CD8-positive, alpha-beta memory T cell (primary cell): ENCODE results near the gene PRRC2B. TPM values are rescaled to one million over a fixed set of nuclear protein-coding genes. Genes with fewer than 3 reads are reported as not detected.
"Not testable (repeated sequence)": the region's sequence is repeated elsewhere in the genome, so short reads cannot be mapped to it uniquely, and the experiment has no call there.

Source experiments
- CTCF ChIA-PET: fragments of 350-600 bp; sonication (Branson Sonifier 250); formaldehyde crosslinking; loops from one replicate; lab custom pipeline; 2021; ENCODE audit warnings: antibody characterized with exemption; lab: Charles Lee
- POLR2A ChIA-PET: fragments of 350-600 bp; sonication (Branson Sonifier 250); formaldehyde crosslinking; loops from one replicate; lab custom pipeline; 2021; ENCODE audit warnings: antibody characterized with exemption; lab: Charles Lee
- DNase-seq, 5 donors: peaks; one replicate each; pipeline versions ENCODE4 v3.0.0 to v3.0.0-alpha.2; 2020 to 2022; ENCODE audit warnings: mixed read lengths in 1 of 5
- H3K27ac ChIP-seq: one replicate; pipeline ENCODE4 v1.7.0; 2013; ENCODE audit warnings: low read depth, mild to moderate bottlenecking, low read length, moderate library complexity
- H3K27me3 ChIP-seq: 2 replicates; pipeline ENCODE4 v1.7.0; 2013; ENCODE audit warnings: low read length, mild to moderate bottlenecking; ENCODE audit not compliant: insufficient read depth, poor library complexity, severe bottlenecking
- H3K36me3 ChIP-seq: 2 replicates; pipeline ENCODE4 v1.7.0; 2013; ENCODE audit warnings: mild to moderate bottlenecking, low read length, moderate library complexity; ENCODE audit not compliant: insufficient read depth
- H3K4me1 ChIP-seq: 2 replicates; pipeline ENCODE4 v1.7.0; 2013; ENCODE audit warnings: mild to moderate bottlenecking, low read length, moderate library complexity; ENCODE audit not compliant: insufficient read depth
- H3K4me3 ChIP-seq: 2 replicates; pipeline ENCODE4 v1.7.0; 2013; ENCODE audit warnings: mild to moderate bottlenecking, low read length
- H3K9me3 ChIP-seq: 2 replicates; pipeline ENCODE4 v1.7.0; 2013; ENCODE audit warnings: mild to moderate bottlenecking, low read length
- H3K27ac Mint-ChIP-seq, 8 donors: one replicate each; pipeline ENCODE4 v1.8.0; 2020 to 2021; ENCODE audit warnings: mixed read lengths in 8 of 8, mild to moderate bottlenecking in 6 of 8, inconsistent platforms in 3 of 8, moderate library complexity in 3 of 8
- H3K27me3 Mint-ChIP-seq, 2 donors: one replicate each; pipeline ENCODE4 v1.8.0; 2020 to 2021; ENCODE audit warnings: mixed read lengths in 2 of 2, mild to moderate bottlenecking in 1 of 2, moderate library complexity in 1 of 2
- H3K36me3 Mint-ChIP-seq, 3 donors: one replicate each; pipeline ENCODE4 v1.8.0; 2020 to 2021; ENCODE audit warnings: mixed read lengths in 3 of 3, inconsistent platforms in 1 of 3, mild to moderate bottlenecking in 1 of 3
- H3K4me1 Mint-ChIP-seq, 3 donors: one replicate each; pipeline ENCODE4 v1.8.0; 2020 to 2021; ENCODE audit warnings: mixed read lengths in 3 of 3, inconsistent platforms in 1 of 3, mild to moderate bottlenecking in 1 of 3
- H3K4me3 Mint-ChIP-seq, 7 donors: one replicate each; pipeline ENCODE4 v1.8.0; 2020 to 2021; ENCODE audit warnings: mixed read lengths in 7 of 7, mild to moderate bottlenecking in 6 of 7, moderate library complexity in 4 of 7, inconsistent platforms in 2 of 7
- H3K9me3 Mint-ChIP-seq, 5 donors: one replicate each; pipeline ENCODE4 v1.8.0; 2020 to 2022; ENCODE audit warnings: mixed read lengths in 5 of 5, mild to moderate bottlenecking in 3 of 5, moderate library complexity in 2 of 5, inconsistent platforms in 1 of 5
- polyA plus RNA-seq: library from polyadenylated mRNA; unstranded; fragments of 300-500 nt; fragmentation: Illumina TruSeq; gene quantifications from one replicate; pipeline ENCODE4 v1.2.3, GENCODE V29; 2021
- total RNA-seq, 2 experiments: library from RNA; stranded (reverse); gene quantifications; one replicate each; pipeline ENCODE4 v1.2.3, GENCODE V29; 2021

The PRRC2B gene
- total and polyA plus RNA-seq, 3 experiments from 2014 or later, result 42.1 to 146 (median 146) TPM

DNA sequence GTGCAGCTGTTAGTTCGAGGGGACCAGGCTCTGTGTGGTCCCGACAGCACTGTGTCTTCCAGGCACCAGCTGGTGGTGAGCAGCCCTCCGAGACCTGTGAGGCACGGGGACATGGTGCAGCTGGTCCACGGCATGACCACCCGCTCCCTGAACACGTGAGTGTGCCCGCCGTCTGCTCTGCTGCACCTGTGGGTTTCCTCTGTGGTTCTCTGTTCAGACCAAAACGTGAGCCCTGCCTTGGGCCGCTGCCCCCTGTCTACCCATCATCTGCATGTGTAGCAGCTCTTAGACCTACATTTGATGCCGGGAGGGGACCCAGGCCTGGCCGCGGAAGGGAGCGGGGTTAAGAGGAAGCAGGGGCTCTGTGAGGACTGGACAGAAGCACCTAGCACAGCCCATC lies 119.3 kb downstream of the PRRC2B start:
- peak overlapping the region in 2 of 8 donors; percentile 57 to 74 for H3K27ac Mint-ChIP-seq
- H3K4me3 ChIP-seq, result no peak overlapping the region
- no peaks in the 10 kb centered on the region for H3K9me3 ChIP-seq
- H3K27me3 Mint-ChIP-seq, result no peaks in the 10 kb centered on the region
- POLR2A ChIA-PET, result no interaction called here
- peak overlapping the region in 1 of 7 donors; percentile 18 for H3K4me3 Mint-ChIP-seq
- H3K4me1 ChIP-seq, result no peaks in the 10 kb centered on the region
- no peaks in the 10 kb centered on the region for H3K4me1 Mint-ChIP-seq
- CTCF ChIA-PET, result interaction anchor here (0.7 kb wide), 1 partner anchor 331 kb away, joined by 3 read pairs; no protein-coding TSS in a partner anchor
- no peak for DNase-seq
- no peaks in the 10 kb centered on the region for H3K27me3 ChIP-seq
- H3K9me3 Mint-ChIP-seq, result no peaks in the 10 kb centered on the region
- H3K36me3 Mint-ChIP-seq, result peaks cover 4 to 47% (median 9%) of the 10 kb centered on the region in 3 donors
- no peak overlapping the region for H3K27ac ChIP-seq
- H3K36me3 ChIP-seq, result peaks cover 40% of the 10 kb centered on the region

DNA sequence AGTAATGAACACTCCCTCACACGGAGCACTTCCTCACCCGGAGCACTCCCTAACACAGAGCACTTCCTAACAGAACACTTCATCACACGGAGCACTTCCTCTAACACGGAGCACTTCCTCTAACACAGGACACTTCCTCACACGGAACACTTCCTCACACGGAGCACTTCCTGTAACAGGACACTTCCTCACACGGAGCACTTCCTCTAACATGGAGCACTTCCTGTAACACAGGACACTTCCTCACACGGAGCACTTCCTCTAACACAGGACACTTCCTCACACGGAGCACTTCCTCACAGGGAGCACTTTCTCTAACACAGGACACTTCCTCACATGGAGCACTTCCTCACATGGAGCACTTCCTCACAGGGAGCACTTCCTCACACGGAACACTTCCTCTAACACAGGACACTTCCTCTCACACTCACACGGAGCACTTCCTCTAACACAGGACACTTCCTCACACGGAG lies 121.7 kb downstream of the PRRC2B start:
- peaks cover 4 to 52% (median 16%) of the 10 kb centered on the region in 3 donors for H3K36me3 Mint-ChIP-seq
- POLR2A ChIA-PET, result not testable (repeated sequence)

DNA sequence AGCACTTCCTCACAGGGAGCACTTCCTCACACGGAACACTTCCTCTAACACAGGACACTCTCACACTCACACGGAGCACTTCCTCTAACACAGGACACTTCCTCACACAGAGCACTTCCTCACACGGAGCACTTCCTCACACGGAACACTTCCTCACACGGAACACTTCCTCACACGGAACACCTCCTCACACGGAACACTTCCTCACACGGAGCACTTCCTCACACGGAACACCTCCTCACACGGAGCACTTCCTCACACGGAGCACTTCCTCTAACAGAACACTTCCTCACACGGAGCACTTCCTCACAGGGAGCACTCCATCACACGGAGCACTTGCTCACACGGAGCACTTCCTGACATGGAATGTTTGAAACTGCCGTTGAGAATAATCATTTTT lies 122.2 kb downstream of the PRRC2B start:
- Mint-ChIP-seq H3K4me1 (no peaks in the 10 kb centered on the region), H3K9me3 (no peaks in the 10 kb centered on the region), H3K4me3 (no peak overlapping the region), H3K36me3 (peaks cover 0 to 52% (median 13%) of the 10 kb centered on the region in 3 donors), H3K27ac (no peak overlapping the region), H3K27me3 (no peaks in the 10 kb centered on the region)
- ChIA-PET POLR2A (no interaction called here), CTCF (no interaction called here)
- Histone ChIP-seq H3K9me3 (no peaks in the 10 kb centered on the region), H3K4me3 (no peak overlapping the region), H3K36me3 (peaks cover 55% of the 10 kb centered on the region), H3K27me3 (no peaks in the 10 kb centered on the region), H3K27ac (no peak overlapping the region), H3K4me1 (no peaks in the 10 kb centered on the region)
- DNase-seq, result no peak

More for the DNA sequence above, 121.7 kb downstream of the PRRC2B start:
- H3K27ac Mint-ChIP-seq, DNase-seq, H3K4me3 ChIP-seq, H3K27ac ChIP-seq, H3K4me1 ChIP-seq, CTCF ChIA-PET, H3K27me3 ChIP-seq, H3K9me3 Mint-ChIP-seq, H3K4me3 Mint-ChIP-seq, H3K27me3 Mint-ChIP-seq, H3K9me3 ChIP-seq, H3K4me1 Mint-ChIP-seq: not testable (repeated sequence)
- peaks cover 53% of the 10 kb centered on the region for H3K36me3 ChIP-seq

DNA sequence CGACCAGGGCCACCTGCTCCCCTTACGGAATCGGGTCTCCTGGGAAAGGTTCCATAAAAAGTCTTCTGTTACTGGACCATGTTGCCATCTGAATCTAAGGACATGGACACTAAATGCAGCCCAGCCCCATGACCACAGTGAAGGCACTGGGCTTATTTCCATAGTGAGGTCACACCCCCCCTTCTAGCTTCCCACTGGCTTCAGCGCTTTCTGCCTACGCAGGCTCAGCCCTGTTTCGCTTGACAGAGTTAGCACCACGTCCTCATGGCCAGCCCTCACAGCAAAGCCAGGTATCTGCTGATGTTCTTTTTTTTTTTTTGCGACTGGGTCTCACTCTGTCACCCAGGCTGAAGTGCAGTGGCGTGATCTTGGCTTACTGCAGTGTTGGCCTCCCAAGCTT lies 123.0 kb downstream of the PRRC2B start:
- no peak for DNase-seq
- H3K36me3 ChIP-seq, result peaks cover 58% of the 10 kb centered on the region
- no peak overlapping the region for H3K27ac ChIP-seq
- H3K4me1 ChIP-seq, result no peaks in the 10 kb centered on the region
- H3K27me3 ChIP-seq, result no peaks in the 10 kb centered on the region
- no peak overlapping the region for H3K4me3 Mint-ChIP-seq
- no peaks in the 10 kb centered on the region for H3K9me3 Mint-ChIP-seq
- no peak overlapping the region for H3K27ac Mint-ChIP-seq
- H3K9me3 ChIP-seq, result no peaks in the 10 kb centered on the region
- H3K4me3 ChIP-seq, result no peak overlapping the region
- H3K4me1 Mint-ChIP-seq, result no peaks in the 10 kb centered on the region
- POLR2A ChIA-PET, result no interaction called here
- H3K27me3 Mint-ChIP-seq, result no peaks in the 10 kb centered on the region
- CTCF ChIA-PET, result no interaction called here
- H3K36me3 Mint-ChIP-seq, result peaks cover 0 to 52% (median 14%) of the 10 kb centered on the region in 3 donors

DNA sequence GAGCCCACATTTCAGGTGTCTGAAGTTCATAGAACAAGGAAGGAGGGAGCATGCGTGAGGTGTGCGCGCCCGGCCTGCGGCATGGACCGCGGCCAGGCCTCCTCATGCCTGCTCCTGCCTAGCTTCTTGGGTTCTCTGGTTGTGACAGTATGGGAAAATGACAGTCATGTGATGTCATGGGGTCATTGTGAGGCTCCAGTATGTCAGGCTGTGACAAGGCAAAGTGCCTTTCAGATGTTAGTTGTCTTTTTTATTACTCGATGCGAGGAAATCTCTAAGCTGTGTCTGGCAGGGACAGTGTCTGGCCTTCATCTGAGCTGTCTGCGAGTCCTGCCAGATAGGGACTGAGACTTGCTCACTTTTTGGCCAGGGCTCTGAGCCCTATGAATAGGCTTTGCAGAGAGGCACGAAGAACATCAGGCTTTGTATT lies 123.9 kb downstream of the PRRC2B start:
- Mint-ChIP-seq H3K27ac (peak overlapping the region in 3 of 8 donors; percentile 21 to 66 (median 35)), H3K9me3 (no peaks in the 10 kb centered on the region), H3K4me1 (no peaks in the 10 kb centered on the region), H3K27me3 (no peaks in the 10 kb centered on the region), H3K36me3 (peaks cover 0 to 53% (median 14%) of the 10 kb centered on the region in 3 donors), H3K4me3 (no peak overlapping the region)
- no peak for DNase-seq
- ChIA-PET POLR2A (no interaction called here), CTCF (no interaction called here)
- no peaks in the 10 kb centered on the region for H3K27me3 ChIP-seq
- H3K4me1 ChIP-seq, result no peaks in the 10 kb centered on the region
- H3K9me3 ChIP-seq, result no peaks in the 10 kb centered on the region
- no peak overlapping the region for H3K4me3 ChIP-seq
- H3K36me3 ChIP-seq, result peaks cover 65% of the 10 kb centered on the region
- no peak overlapping the region for H3K27ac ChIP-seq

DNA sequence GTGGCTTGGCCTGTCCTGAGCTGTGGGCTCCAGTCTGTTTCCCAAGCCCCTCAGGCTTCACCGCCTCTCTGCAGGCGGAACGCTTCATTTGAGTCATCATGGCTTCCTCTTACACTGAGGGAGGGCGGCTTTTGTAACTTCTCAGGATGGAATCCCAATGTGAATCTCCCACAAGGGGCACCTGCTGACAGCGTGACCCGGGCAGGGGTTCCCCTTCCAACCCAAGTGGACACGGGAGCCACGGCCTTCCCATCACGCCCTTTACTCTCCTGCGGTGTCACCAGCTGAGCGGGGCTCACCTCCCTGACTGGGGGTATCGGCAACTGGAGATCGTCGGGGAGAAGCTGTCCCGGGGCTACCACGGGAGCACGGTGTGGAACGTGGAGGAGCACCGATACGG lies 124.7 kb downstream of the PRRC2B start:
- Mint-ChIP-seq H3K27ac (peak overlapping the region in 1 of 8 donors; percentile 75), H3K36me3 (peaks cover 0 to 61% (median 14%) of the 10 kb centered on the region in 3 donors), H3K9me3 (no peaks in the 10 kb centered on the region), H3K4me1 (no peaks in the 10 kb centered on the region), H3K27me3 (no peaks in the 10 kb centered on the region), H3K4me3 (no peak overlapping the region)
- ChIA-PET CTCF (interaction anchor here (1.0 kb wide), 1 partner anchor 73 kb away, joined by 3 read pairs; no protein-coding TSS in a partner anchor), POLR2A (no interaction called here)
- no peaks in the 10 kb centered on the region for H3K27me3 ChIP-seq
- no peak overlapping the region for H3K27ac ChIP-seq
- H3K4me1 ChIP-seq, result no peaks in the 10 kb centered on the region
- DNase-seq, result no peak
- peaks cover 65% of the 10 kb centered on the region for H3K36me3 ChIP-seq
- no peaks in the 10 kb centered on the region for H3K9me3 ChIP-seq
- H3K4me3 ChIP-seq, result no peak overlapping the region

DNA sequence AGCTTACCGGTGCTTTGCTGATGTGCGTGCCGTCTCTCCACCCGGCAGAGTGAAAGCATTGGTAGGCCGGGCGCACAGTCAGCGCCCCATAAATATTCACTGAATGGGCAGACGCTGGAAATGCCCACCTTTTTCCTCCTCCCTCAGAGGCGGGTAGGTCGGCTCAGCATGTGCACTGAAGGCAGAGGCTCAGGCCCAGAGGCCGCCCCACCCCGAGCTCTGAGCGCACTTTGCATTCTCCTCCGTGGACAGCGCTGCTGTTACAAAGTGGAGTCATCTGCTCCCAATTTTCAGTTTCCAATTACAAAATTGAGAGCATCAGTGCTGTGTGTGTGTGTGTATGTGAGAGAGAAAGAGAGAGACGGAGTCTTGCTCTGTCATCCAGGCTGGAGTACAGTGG lies 126.6 kb downstream of the PRRC2B start:
- ChIA-PET POLR2A (no interaction called here), CTCF (no interaction called here)
- Histone ChIP-seq H3K27me3 (no peaks in the 10 kb centered on the region), H3K4me1 (no peaks in the 10 kb centered on the region), H3K9me3 (no peaks in the 10 kb centered on the region), H3K4me3 (no peak overlapping the region), H3K36me3 (peaks cover 64% of the 10 kb centered on the region), H3K27ac (no peak overlapping the region)
- Mint-ChIP-seq H3K4me3 (no peak overlapping the region), H3K9me3 (no peaks in the 10 kb centered on the region), H3K27ac (no peak overlapping the region), H3K36me3 (peaks cover 0 to 79% (median 16%) of the 10 kb centered on the region in 3 donors), H3K4me1 (no peaks in the 10 kb centered on the region), H3K27me3 (no peaks in the 10 kb centered on the region)
- no peak for DNase-seq

DNA sequence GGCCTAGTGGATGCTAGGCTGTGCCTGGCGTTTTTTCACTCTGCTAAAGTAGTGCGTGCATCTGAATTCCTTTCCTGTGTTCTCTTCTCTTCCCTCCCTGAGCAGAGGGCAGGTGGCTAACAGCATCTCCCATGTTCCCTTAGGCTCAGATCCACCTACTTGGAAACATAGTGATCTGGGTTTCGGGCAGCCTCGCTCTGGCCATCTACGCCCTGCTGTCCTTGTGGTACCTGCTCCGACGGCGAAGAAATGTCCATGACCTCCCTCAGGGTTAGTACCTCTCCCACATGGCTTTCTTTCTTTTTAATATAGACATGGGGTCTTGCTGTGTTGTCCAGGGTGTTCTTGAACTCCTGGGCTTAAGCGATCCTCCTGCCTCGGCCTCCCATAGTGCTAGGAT lies 127.3 kb downstream of the PRRC2B start:
- H3K27ac Mint-ChIP-seq, result no peak overlapping the region
- no peaks in the 10 kb centered on the region for H3K27me3 Mint-ChIP-seq
- no peaks in the 10 kb centered on the region for H3K4me1 Mint-ChIP-seq
- ChIA-PET CTCF (no interaction called here), POLR2A (no interaction called here)
- H3K36me3 Mint-ChIP-seq, result peaks cover 0 to 86% (median 19%) of the 10 kb centered on the region in 3 donors
- H3K9me3 ChIP-seq, result no peaks in the 10 kb centered on the region
- no peak overlapping the region for H3K27ac ChIP-seq
- peak overlapping the region in 1 of 7 donors; percentile 56 for H3K4me3 Mint-ChIP-seq
- H3K27me3 ChIP-seq, result no peaks in the 10 kb centered on the region
- H3K4me3 ChIP-seq, result no peak overlapping the region
- DNase-seq, result no peak
- H3K4me1 ChIP-seq, result no peaks in the 10 kb centered on the region
- H3K36me3 ChIP-seq, result peaks cover 58% of the 10 kb centered on the region
- H3K9me3 Mint-ChIP-seq, result no peaks in the 10 kb centered on the region
